Amygdala (tissue), 56 donors: ENCODE measurements around the gene TOM1L2.

Experiments
- DNase-seq, 56 donors: peaks; one replicate each; lab custom pipeline; 2025; lab: John Stamatoyannopoulos, UW

TOM1L2 gene

GRCh38 chr17:17972126-17972951 lies at the start of gene TOM1L2, which contains the start of gene DRC3:
TSS of gene TOM1L2 (minus strand) at chr17:17972400. CDS start at chr17:17972313, 87 bp downstream.
TSS of gene DRC3 (plus strand) at chr17:17972862. CDS start at chr17:17977599, 4,737 bp downstream.
- DNase-seq = peak; percentile 91 to 100 (median 100)

- DNase-seq = no peak
Observed at GRCh38 chr17:18021372-18021771, 49.2 kb upstream of the TOM1L2 start.

- no peak for DNase-seq
Observed at GRCh38 chr17:18020971-18021370, 48.8 kb upstream of the TOM1L2 start.

- DNase-seq = no peak
Observed at GRCh38 chr17:18019838-18020154, 47.6 kb upstream of the TOM1L2 start.

GRCh38 chr17:18018411-18018921 lies 46.3 kb upstream of the TOM1L2 start:
- DNase-seq = no peak

- no peak for DNase-seq
Observed at GRCh38 chr17:18017958-18018357, 45.8 kb upstream of the TOM1L2 start.

- DNase-seq = no peak
Observed at GRCh38 chr17:18016426-18016825, 44.2 kb upstream of the TOM1L2 start.

- DNase-seq = no peak
Observed at GRCh38 chr17:18015593-18015992, 43.4 kb upstream of the TOM1L2 start.

GRCh38 chr17:18014006-18014405 lies 41.8 kb upstream of the TOM1L2 start:
- DNase-seq = no peak

- DNase-seq = no peak
Observed at GRCh38 chr17:18011286-18011685, 39.1 kb upstream of the TOM1L2 start.

GRCh38 chr17:18009609-18010420 lies 37.6 kb upstream of the TOM1L2 start:
- DNase-seq = no peak

GRCh38 chr17:18008496-18009268 lies 36.5 kb upstream of the TOM1L2 start:
- DNase-seq = no peak

GRCh38 chr17:18006495-18007239 lies 34.5 kb upstream of the TOM1L2 start:
- DNase-seq = no peak

- no peak for DNase-seq
Observed at GRCh38 chr17:18005496-18005895, 33.3 kb upstream of the TOM1L2 start.

GRCh38 chr17:18004884-18005305 lies 32.7 kb upstream of the TOM1L2 start:
- no peak for DNase-seq

GRCh38 chr17:18004345-18004744 lies 32.1 kb upstream of the TOM1L2 start:
- DNase-seq = no peak

- DNase-seq = no peak
Observed at GRCh38 chr17:18002171-18002570, 30.0 kb upstream of the TOM1L2 start.

GRCh38 chr17:18000030-18000408 lies 27.8 kb upstream of the TOM1L2 start:
- no peak for DNase-seq

GRCh38 chr17:17999364-18000029 lies 27.3 kb upstream of the TOM1L2 start:
- DNase-seq = no peak
